ENCODE measurements around the gene ZBTB21.
"Not testable (repeated sequence)": the region's sequence is repeated elsewhere in the genome, so short reads cannot be mapped to it uniquely, and the experiment has no call there.

The ZBTB21 gene

GRCh38 chr21:42017022-42017421 lies 6.9 kb upstream of the ZBTB21 start:
- DNase-seq, result no peak

GRCh38 chr21:42016364-42016985 lies 6.3 kb upstream of the ZBTB21 start:
- no peak for DNase-seq

GRCh38 chr21:42013931-42014330 lies 3.8 kb upstream of the ZBTB21 start:
- DNase-seq, result peak; percentile 75

GRCh38 chr21:42013376-42013775 lies 3.2 kb upstream of the ZBTB21 start:
- peak; percentile 96 for DNase-seq

- peak; percentile 92 for DNase-seq
These were observed 2.7 kb upstream of the ZBTB21 start for GRCh38 chr21:42012763-42013329.

- DNase-seq, result peak; percentile 70
These were observed 2.2 kb upstream of the ZBTB21 start for GRCh38 chr21:42012344-42012743.

- peak; percentile 92 for DNase-seq
These were observed 641 bp upstream of the ZBTB21 start for GRCh38 chr21:42010507-42011495.

- DNase-seq, result peak; percentile 76
These were observed 936 bp downstream of the ZBTB21 start for GRCh38 chr21:42009018-42009830.

GRCh38 chr21:42007356-42007940 lies 2.7 kb downstream of the ZBTB21 start:
- no peak for DNase-seq

- no peak for DNase-seq
These were observed 3.4 kb downstream of the ZBTB21 start for GRCh38 chr21:42006765-42007164.

- DNase-seq, result no peak
These were observed 5.6 kb downstream of the ZBTB21 start for GRCh38 chr21:42004406-42005199.

- no peak for DNase-seq
These were observed 7.1 kb downstream of the ZBTB21 start for GRCh38 chr21:42003051-42003461.

GRCh38 chr21:42002421-42002958 lies 7.7 kb downstream of the ZBTB21 start:
- no peak for DNase-seq

GRCh38 chr21:42001781-42002180 lies 8.4 kb downstream of the ZBTB21 start:
- peak; percentile 42 for DNase-seq

- DNase-seq, result no peak
These were observed 9.3 kb downstream of the ZBTB21 start for GRCh38 chr21:42000908-42001307.

- no peak for DNase-seq
These were observed 12.5 kb downstream of the ZBTB21 start for GRCh38 chr21:41997657-41998056.

GRCh38 chr21:41995577-41995976 lies 14.6 kb downstream of the ZBTB21 start:
- no peak for DNase-seq

GRCh38 chr21:41994613-41995012 lies 15.5 kb downstream of the ZBTB21 start:
- DNase-seq, result not testable (repeated sequence)

GRCh38 chr21:41993744-41994143 lies 16.4 kb downstream of the ZBTB21 start:
- no peak for DNase-seq

- no peak for DNase-seq
These were observed 17.6 kb downstream of the ZBTB21 start for GRCh38 chr21:41992576-41992975.

- DNase-seq, result no peak
These were observed 18.5 kb downstream of the ZBTB21 start for GRCh38 chr21:41991659-41992058.

All from NCI-H69 (cell line).